ENCODE data around the gene AEBP1.

Gene AEBP1

GRCh38 chr7:44159824-44160630 lies 55.9 kb downstream of the AEBP1 start:
- H3K9me3 ChIP-seq (replicated peaks in 1 of 2; ENCODE audit: control insufficient read depth in 2 of 2, insufficient read depth in 1 of 2, low read depth in 1 of 2, low read length in 2 of 2) = no peaks in the 10 kb centered on the region
- WGBS, 2 donors (ENCODE audit: extremely low coverage in 2 of 2, insufficient read length in 2 of 2, insufficient replicate concordance in 1 of 2) = no CpG with 5 or more reads among the region's 5 CpGs

DNA sequence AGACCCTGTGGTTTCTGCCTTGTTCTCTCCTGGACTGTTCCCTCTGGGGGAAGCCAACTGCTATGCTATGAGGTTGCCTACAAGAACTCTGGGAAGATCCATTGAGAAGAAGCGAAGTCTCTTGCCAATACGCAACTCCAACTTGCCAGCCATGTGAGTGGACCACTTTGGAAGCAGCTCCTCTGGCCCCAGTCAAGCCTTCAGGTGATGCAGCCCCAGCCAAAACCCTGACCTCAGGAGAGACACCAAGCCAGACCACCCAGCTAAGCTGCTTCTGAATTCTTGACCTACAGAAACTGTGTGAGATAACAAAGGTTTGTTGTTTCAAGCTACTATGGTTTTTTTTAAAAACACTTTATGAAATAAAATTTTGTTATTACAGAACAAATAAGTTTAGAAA lies 57.2 kb downstream of the AEBP1 start:
- Histone ChIP-seq H3K27me3 (ENCODE audit: control insufficient read depth in 3 of 3, insufficient read depth in 3 of 3, low read depth in 1 of 3, low read length in 3 of 3) (peaks cover 0 to 48% (median 2%) of the 10 kb centered on the region in 3 experiments), H2BK5ac (ENCODE audit: low read length) (no peak overlapping the region), H3K4me3 (ENCODE audit: low read length in 2 of 2) (no peak overlapping the region), H3K18ac (ENCODE audit: low read length) (no peak overlapping the region), H3K14ac (ENCODE audit: low read length) (no peak overlapping the region), H3K4me1 (ENCODE audit: control insufficient read depth in 2 of 2, insufficient read depth in 1 of 2, low read depth in 1 of 2, low read length in 2 of 2) (peaks cover 0 to 11% of the 10 kb centered on the region in 2 donors), H3K9ac (ENCODE audit: low read depth, low read length, poor library complexity) (no peak overlapping the region), H3K27ac (replicated peaks; ENCODE audit: low read length) (no peak overlapping the region), H3K23ac (ENCODE audit: low read depth, low read length, poor library complexity) (no peak overlapping the region), H4K8ac (ENCODE audit: low read depth, low read length) (no peak overlapping the region), H2AFZ (ENCODE audit: low read length) (no peak overlapping the region), H3K4me2 (ENCODE audit: insufficient read depth, low read length, poor library complexity, severe bottlenecking) (no peak overlapping the region), H3K4ac (ENCODE audit: low read length) (no peak overlapping the region), H2AK5ac (ENCODE audit: low read depth, low read length) (no peak overlapping the region), H2BK12ac (ENCODE audit: low read length) (no peak overlapping the region), H4K91ac (ENCODE audit: low read depth, low read length, poor library complexity) (no peak overlapping the region), H2BK120ac (ENCODE audit: low read depth, low read length) (no peak overlapping the region), H3K36me3 (replicated peaks in 1 of 2; ENCODE audit: control insufficient read depth in 2 of 2, insufficient read depth in 2 of 2, low read length in 2 of 2) (no peaks in the 10 kb centered on the region), H2BK15ac (ENCODE audit: low read length) (no peak overlapping the region), H3K79me1 (ENCODE audit: low read depth, low read length) (peaks cover 1% of the 10 kb centered on the region), H3K9me3 (replicated peaks in 1 of 2; ENCODE audit: control insufficient read depth in 2 of 2, insufficient read depth in 1 of 2, low read depth in 1 of 2, low read length in 2 of 2) (peaks cover 0 to 2% of the 10 kb centered on the region in 2 donors)
- no CpG with 5 or more reads among the region's 2 CpGs for WGBS, 2 donors (ENCODE audit: extremely low coverage in 2 of 2, insufficient read length in 2 of 2, insufficient replicate concordance in 1 of 2)
- no peak for DNase-seq (ENCODE audit: low spot score)

More at GRCh38 chr7:44159824-44160630, 55.9 kb downstream of the AEBP1 start:
- H2BK15ac ChIP-seq (ENCODE audit: low read length) = no peak overlapping the region
- no peak overlapping the region for H3K14ac ChIP-seq (ENCODE audit: low read length)
- H4K91ac ChIP-seq (ENCODE audit: low read depth, low read length, poor library complexity) = no peak overlapping the region
- H2BK120ac ChIP-seq (ENCODE audit: low read depth, low read length) = no peak overlapping the region
- H2BK5ac ChIP-seq (ENCODE audit: low read length) = no peak overlapping the region
- H3K9ac ChIP-seq (ENCODE audit: low read depth, low read length, poor library complexity) = no peak overlapping the region
- H2AK5ac ChIP-seq (ENCODE audit: low read depth, low read length) = no peak overlapping the region
- peaks cover 0 to 11% of the 10 kb centered on the region in 2 donors for H3K4me1 ChIP-seq (ENCODE audit: control insufficient read depth in 2 of 2, insufficient read depth in 1 of 2, low read depth in 1 of 2, low read length in 2 of 2)
- no peak overlapping the region for H2AFZ ChIP-seq (ENCODE audit: low read length)
- no peak overlapping the region for H3K27ac ChIP-seq (replicated peaks; ENCODE audit: low read length)
- H3K27me3 ChIP-seq (ENCODE audit: control insufficient read depth in 3 of 3, insufficient read depth in 3 of 3, low read depth in 1 of 3, low read length in 3 of 3) = peaks cover 0 to 55% (median 0%) of the 10 kb centered on the region in 3 experiments
- H3K79me1 ChIP-seq (ENCODE audit: low read depth, low read length) = no peaks in the 10 kb centered on the region
- no peaks in the 10 kb centered on the region for H3K36me3 ChIP-seq (replicated peaks in 1 of 2; ENCODE audit: control insufficient read depth in 2 of 2, insufficient read depth in 2 of 2, low read length in 2 of 2)
- H2BK12ac ChIP-seq (ENCODE audit: low read length) = no peak overlapping the region
- H3K4me2 ChIP-seq (ENCODE audit: insufficient read depth, low read length, poor library complexity, severe bottlenecking) = no peak overlapping the region
- H4K8ac ChIP-seq (ENCODE audit: low read depth, low read length) = no peak overlapping the region
- H3K4ac ChIP-seq (ENCODE audit: low read length) = no peak overlapping the region
- no peak overlapping the region for H3K18ac ChIP-seq (ENCODE audit: low read length)
- H3K23ac ChIP-seq (ENCODE audit: low read depth, low read length, poor library complexity) = no peak overlapping the region
- DNase-seq (ENCODE audit: low spot score) = no peak
- H3K4me3 ChIP-seq (ENCODE audit: low read length in 2 of 2) = no peak overlapping the region

GRCh38 chr7:44162179-44162578 lies 58.0 kb downstream of the AEBP1 start:
- no peak overlapping the region for H3K18ac ChIP-seq (ENCODE audit: low read length)
- no peak overlapping the region for H3K9ac ChIP-seq (ENCODE audit: low read depth, low read length, poor library complexity)
- peak overlapping the region; percentile 34 for H2BK15ac ChIP-seq (ENCODE audit: low read length)
- H2AK5ac ChIP-seq (ENCODE audit: low read depth, low read length) = no peak overlapping the region
- H3K23ac ChIP-seq (ENCODE audit: low read depth, low read length, poor library complexity) = no peak overlapping the region
- DNase-seq (ENCODE audit: low spot score) = no peak
- no peak overlapping the region for H3K4me3 ChIP-seq (ENCODE audit: low read length in 2 of 2)
- peaks cover 0 to 2% of the 10 kb centered on the region in 2 donors for H3K9me3 ChIP-seq (replicated peaks in 1 of 2; ENCODE audit: control insufficient read depth in 2 of 2, insufficient read depth in 1 of 2, low read depth in 1 of 2, low read length in 2 of 2)
- no CpG with 5 or more reads among the region's 4 CpGs for WGBS, 2 donors (ENCODE audit: extremely low coverage in 2 of 2, insufficient read length in 2 of 2, insufficient replicate concordance in 1 of 2)
- no peak overlapping the region for H3K4me2 ChIP-seq (ENCODE audit: insufficient read depth, low read length, poor library complexity, severe bottlenecking)
- peaks cover 0 to 40% (median 2%) of the 10 kb centered on the region in 3 experiments for H3K27me3 ChIP-seq (ENCODE audit: control insufficient read depth in 3 of 3, insufficient read depth in 3 of 3, low read depth in 1 of 3, low read length in 3 of 3)
- H3K27ac ChIP-seq (replicated peaks; ENCODE audit: low read length) = no peak overlapping the region
- no peak overlapping the region for H3K14ac ChIP-seq (ENCODE audit: low read length)
- no peak overlapping the region for H2BK12ac ChIP-seq (ENCODE audit: low read length)
- H4K8ac ChIP-seq (ENCODE audit: low read depth, low read length) = no peak overlapping the region
- peaks cover 1% of the 10 kb centered on the region for H3K79me1 ChIP-seq (ENCODE audit: low read depth, low read length)
- no peak overlapping the region for H2AFZ ChIP-seq (ENCODE audit: low read length)
- no peak overlapping the region for H2BK120ac ChIP-seq (ENCODE audit: low read depth, low read length)
- peaks cover 0 to 11% of the 10 kb centered on the region in 2 donors for H3K4me1 ChIP-seq (ENCODE audit: control insufficient read depth in 2 of 2, insufficient read depth in 1 of 2, low read depth in 1 of 2, low read length in 2 of 2)
- H4K91ac ChIP-seq (ENCODE audit: low read depth, low read length, poor library complexity) = no peak overlapping the region
- no peak overlapping the region for H3K4ac ChIP-seq (ENCODE audit: low read length)
- no peak overlapping the region for H2BK5ac ChIP-seq (ENCODE audit: low read length)
- no peaks in the 10 kb centered on the region for H3K36me3 ChIP-seq (replicated peaks in 1 of 2; ENCODE audit: control insufficient read depth in 2 of 2, insufficient read depth in 2 of 2, low read length in 2 of 2)

DNA sequence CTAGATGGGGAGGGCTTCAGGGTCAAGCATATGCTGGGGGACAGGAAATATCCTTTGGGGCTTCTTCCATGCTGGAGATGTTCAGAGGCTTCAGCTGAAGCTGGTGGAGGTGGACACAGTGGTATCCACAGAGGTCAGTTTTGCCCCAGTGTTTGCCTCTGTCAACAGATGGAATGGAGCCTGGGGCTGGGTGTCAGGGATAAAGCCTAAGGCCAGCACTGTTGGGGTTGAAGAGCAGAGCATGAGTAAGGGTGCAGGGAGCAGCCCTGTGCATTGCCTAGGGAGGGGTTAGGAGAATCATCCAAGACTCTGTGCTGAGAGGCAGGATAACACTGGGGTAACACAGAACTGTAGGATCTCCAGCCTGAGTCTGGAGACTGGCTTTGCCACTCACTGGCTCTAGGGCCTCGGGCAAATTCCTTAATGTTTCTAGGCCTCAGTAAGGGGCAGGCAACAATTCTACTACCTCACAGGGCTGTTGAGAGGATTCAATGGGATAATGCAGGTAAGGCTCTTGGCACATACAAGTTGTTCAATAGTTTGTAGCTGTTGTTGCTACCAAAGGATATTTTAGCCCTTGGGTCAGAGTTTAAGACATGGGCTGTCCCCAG lies 58.7 kb downstream of the AEBP1 start:
- no peak overlapping the region for H3K27ac ChIP-seq (replicated peaks; ENCODE audit: low read length)

More for the DNA sequence above, 58.7 kb downstream of the AEBP1 start:
- H2AFZ ChIP-seq (ENCODE audit: low read length) = no peak overlapping the region
- no peaks in the 10 kb centered on the region for H3K36me3 ChIP-seq (replicated peaks in 1 of 2; ENCODE audit: control insufficient read depth in 2 of 2, insufficient read depth in 2 of 2, low read length in 2 of 2)
- no peak overlapping the region for H3K4me3 ChIP-seq (ENCODE audit: low read length in 2 of 2)
- no peak overlapping the region for H2BK15ac ChIP-seq (ENCODE audit: low read length)
- peaks cover 0 to 34% (median 2%) of the 10 kb centered on the region in 3 experiments for H3K27me3 ChIP-seq (ENCODE audit: control insufficient read depth in 3 of 3, insufficient read depth in 3 of 3, low read depth in 1 of 3, low read length in 3 of 3)
- no peak overlapping the region for H2BK12ac ChIP-seq (ENCODE audit: low read length)
- no peak overlapping the region for H4K8ac ChIP-seq (ENCODE audit: low read depth, low read length)
- H2BK5ac ChIP-seq (ENCODE audit: low read length) = no peak overlapping the region
- H3K9ac ChIP-seq (ENCODE audit: low read depth, low read length, poor library complexity) = no peak overlapping the region
- H3K23ac ChIP-seq (ENCODE audit: low read depth, low read length, poor library complexity) = no peak overlapping the region
- H3K18ac ChIP-seq (ENCODE audit: low read length) = no peak overlapping the region
- H3K14ac ChIP-seq (ENCODE audit: low read length) = no peak overlapping the region
- peaks cover 0 to 5% of the 10 kb centered on the region in 2 donors for H3K4me1 ChIP-seq (ENCODE audit: control insufficient read depth in 2 of 2, insufficient read depth in 1 of 2, low read depth in 1 of 2, low read length in 2 of 2)
- H3K9me3 ChIP-seq (replicated peaks in 1 of 2; ENCODE audit: control insufficient read depth in 2 of 2, insufficient read depth in 1 of 2, low read depth in 1 of 2, low read length in 2 of 2) = peaks cover 0 to 2% of the 10 kb centered on the region in 2 donors
- no peak overlapping the region for H2AK5ac ChIP-seq (ENCODE audit: low read depth, low read length)
- H4K91ac ChIP-seq (ENCODE audit: low read depth, low read length, poor library complexity) = no peak overlapping the region
- H3K4ac ChIP-seq (ENCODE audit: low read length) = no peak overlapping the region
- no CpG with 5 or more reads among the region's 1 CpG for WGBS, 2 donors (ENCODE audit: extremely low coverage in 2 of 2, insufficient read length in 2 of 2, insufficient replicate concordance in 1 of 2)
- H2BK120ac ChIP-seq (ENCODE audit: low read depth, low read length) = no peak overlapping the region
- no peak for DNase-seq (ENCODE audit: low spot score)
- H3K4me2 ChIP-seq (ENCODE audit: insufficient read depth, low read length, poor library complexity, severe bottlenecking) = no peak overlapping the region
- H3K79me1 ChIP-seq (ENCODE audit: low read depth, low read length) = peaks cover 1% of the 10 kb centered on the region
